Motor neuron (in vitro differentiated cells): ENCODE results near the gene SH3GL1. TPM values are rescaled to one million over a fixed set of nuclear protein-coding genes. Genes with fewer than 3 reads are reported as not detected.

ENCODE experiments used
- ATAC-seq, 8 experiments: fragments of 200-7000 bp; cut with Tn5 transposase; replicated peaks in 6 of 8; 2 replicates each; pipeline ENCODE4 v1.8.0; 2021; ENCODE audit warnings: mild to moderate bottlenecking in 8 of 8, moderate library complexity in 8 of 8
- H3K27ac ChIP-seq, 2 donors: fragments of 250-450 bp; sonication (Bioruptor Pico); 2 replicates each; pipeline ENCODE4 v1.9.0; 2021; ENCODE audit warnings: antibody characterized with exemption in 2 of 2, mild to moderate bottlenecking in 2 of 2, moderate library complexity in 1 of 2
- H3K4me1 ChIP-seq, 2 donors: fragments of 250-450 bp; sonication (Bioruptor Pico); replicated peaks in 1 of 2; 2 replicates each; pipeline ENCODE4 v1.6.1; 2021; ENCODE audit warnings: antibody characterized with exemption in 2 of 2, mild to moderate bottlenecking in 2 of 2, moderate library complexity in 1 of 2
- H3K4me3 ChIP-seq, 5 donors: fragments of 250-450 bp; sonication (Bioruptor Pico); 2 replicates each; pipeline ENCODE4 v1.9.0; 2021; ENCODE audit warnings: antibody characterized with exemption in 5 of 5, mild to moderate bottlenecking in 5 of 5, moderate library complexity in 4 of 5
- WGBS, 10 experiments: fragments of 450-650 bp; shearing (Covaris generic); methylation state at CpG; one replicate each; pipeline ENCODE4 v1.0.0; 2022; 5-methylcytosine and 5-hydroxymethylcytosine counted together
- in situ Hi-C, 9 experiments: fragments of 400-800 bp; cut with MboI; loops; one replicate each; pipeline ENCODE4 v1.15.0; 2021; ENCODE audit warnings: low sequenced_read_pairs in 9 of 9, low pct_unique_long_range_greater_than_20kb in 2 of 9; ENCODE audit not compliant: unreplicated experiment in 9 of 9
- total RNA-seq, 8 experiments: library from RNA; unstranded; fragments of 300-600 nt; gene quantifications; 2 replicates each; pipeline versions ENCODE4 v1.2.3 to v1.2.4, GENCODE V29; 2022

The SH3GL1 gene
- total RNA-seq, 8 experiments from 2014 or later, result 24.6 to 62.9 (median 40.6) TPM

- WGBS, 10 experiments, result 87 to 100% (median 96%) methylated on average over 2 to 12 of the region's 20 CpGs; no CpG with 5 or more reads in 3 of the 10 experiments
- no peak for ATAC-seq
- Histone ChIP-seq H3K4me1 (no peaks in the 10 kb centered on the region), H3K4me3 (no peak overlapping the region), H3K27ac (no peak overlapping the region)
- in situ Hi-C loops, result no loop called here
These were observed 28.1 kb upstream of the SH3GL1 start for GRCh38 chr19:4428326-4428975.

GRCh38 chr19:4425537-4425936, 25.2 kb upstream of the SH3GL1 start:
- in situ Hi-C loops, result no loop called here
- WGBS, 10 experiments, result 25 to 100% (median 90%) methylated on average over 3 to 4 of the region's 6 CpGs; no CpG with 5 or more reads in 1 of the 10 experiments
- no peak overlapping the region for H3K4me3 ChIP-seq
- H3K27ac ChIP-seq, result no peak overlapping the region
- no peaks in the 10 kb centered on the region for H3K4me1 ChIP-seq
- ATAC-seq, result peak in 2 of 8 experiments; percentile 18 to 63

GRCh38 chr19:4423416-4424126, 23.2 kb upstream of the SH3GL1 start:
- no peak for ATAC-seq

GRCh38 chr19:4416268-4416667, 15.9 kb upstream of the SH3GL1 start:
- Histone ChIP-seq H3K4me1 (no peaks in the 10 kb centered on the region), H3K4me3 (no peak overlapping the region), H3K27ac (no peak overlapping the region)
- 17 to 100% (median 90%) methylated on average over 1 to 7 of the region's 9 CpGs; no CpG with 5 or more reads in 3 of the 10 experiments for WGBS, 10 experiments
- in situ Hi-C loops, result no loop called here
- ATAC-seq, result no peak

More at GRCh38 chr19:4423416-4424126, 23.2 kb upstream of the SH3GL1 start:
- no peak overlapping the region for H3K27ac ChIP-seq
- 92 to 100% (median 97%) methylated on average over 2 to 14 of the region's 16 CpGs for WGBS, 10 experiments
- no peak overlapping the region for H3K4me3 ChIP-seq
- H3K4me1 ChIP-seq, result no peaks in the 10 kb centered on the region
- in situ Hi-C loops, result no loop called here

GRCh38 chr19:4415352-4415751, 15.0 kb upstream of the SH3GL1 start:
- Histone ChIP-seq H3K27ac (no peak overlapping the region), H3K4me3 (no peak overlapping the region), H3K4me1 (no peaks in the 10 kb centered on the region)
- WGBS, 10 experiments, result 34 to 100% (median 56%) methylated on average over 1 to 8 of the region's 10 CpGs
- ATAC-seq, result peak in 1 of 8 experiments; percentile 36
- in situ Hi-C loops, result no loop called here

- in situ Hi-C loops, result no loop called here
- ATAC-seq, result peak in 2 of 8 experiments; percentile 19 to 68
- Histone ChIP-seq H3K4me3 (no peak overlapping the region), H3K4me1 (no peaks in the 10 kb centered on the region), H3K27ac (no peak overlapping the region)
- WGBS, 10 experiments, result 29 to 85% (median 70%) methylated on average over 2 to 8 of the region's 9 CpGs; no CpG with 5 or more reads in 2 of the 10 experiments
These were observed 14.5 kb upstream of the SH3GL1 start for GRCh38 chr19:4414800-4415321.

- Histone ChIP-seq H3K27ac (no peak overlapping the region), H3K4me3 (no peak overlapping the region), H3K4me1 (no peaks in the 10 kb centered on the region)
- WGBS, 10 experiments, result 74 to 100% (median 93%) methylated on average over 3 to 6 of the region's 7 CpGs; no CpG with 5 or more reads in 3 of the 10 experiments
- in situ Hi-C loops, result no loop called here
- no peak for ATAC-seq
These were observed 13.9 kb upstream of the SH3GL1 start for GRCh38 chr19:4414144-4414799.

- whole genome bisulfite sequencing, 10 experiments, result 97 to 100% (median 100%) methylated on average over 1 to 3 of the region's 3 CpGs; no CpG with 5 or more reads in 2 of the 10 experiments
- in situ Hi-C loops, result no loop called here
- no peak overlapping the region for H3K4me3 ChIP-seq
- ATAC-seq, result no peak
- no peak overlapping the region for H3K27ac ChIP-seq
- no peaks in the 10 kb centered on the region for H3K4me1 ChIP-seq
These were observed 13.2 kb upstream of the SH3GL1 start for GRCh38 chr19:4413588-4413987.

GRCh38 chr19:4409123-4409933, 9.0 kb upstream of the SH3GL1 start:
- ATAC-seq, result no peak
- no peak overlapping the region for H3K4me3 ChIP-seq
- no peak overlapping the region for H3K27ac ChIP-seq
- H3K4me1 ChIP-seq, result no peaks in the 10 kb centered on the region
- in situ Hi-C loops, result no loop called here
- WGBS, 10 experiments, result 20 to 96% (median 75%) methylated on average over 1 to 17 of the region's 23 CpGs; no CpG with 5 or more reads in 1 of the 10 experiments

- H3K4me3 ChIP-seq, result no peak overlapping the region
- in situ Hi-C loops, result no loop called here
- 79 to 100% (median 92%) methylated on average over 1 to 5 of the region's 7 CpGs; no CpG with 5 or more reads in 2 of the 10 experiments for WGBS, 10 experiments
- no peak for ATAC-seq
- peaks cover 0 to 2% of the 10 kb centered on the region in 2 donors for H3K4me1 ChIP-seq
- no peak overlapping the region for H3K27ac ChIP-seq
These were observed 6.3 kb upstream of the SH3GL1 start for GRCh38 chr19:4406626-4407025.

GRCh38 chr19:4405977-4406376, 5.6 kb upstream of the SH3GL1 start:
- Histone ChIP-seq H3K4me3 (no peak overlapping the region), H3K27ac (no peak overlapping the region), H3K4me1 (peaks cover 0 to 3% of the 10 kb centered on the region in 2 donors)
- ATAC-seq, result no peak
- 60 to 100% (median 100%) methylated on average over 1 to 6 of the region's 8 CpGs; no CpG with 5 or more reads in 2 of the 10 experiments for WGBS, 10 experiments
- in situ Hi-C loops, result no loop called here

- ATAC-seq, result no peak
- 0 to 51% (median 17%) methylated on average over 1 to 9 of the region's 32 CpGs; no CpG with 5 or more reads in 1 of the 10 experiments for WGBS, 10 experiments
- in situ Hi-C loops, result no loop called here
- peaks cover 0 to 3% of the 10 kb centered on the region in 2 donors for H3K4me1 ChIP-seq
- peak overlapping the region in 1 of 2 donors; percentile 7 for H3K27ac ChIP-seq
- peak overlapping the region; percentile 59 to 80 (median 66) for H3K4me3 ChIP-seq
These were observed 2.8 kb upstream of the SH3GL1 start for GRCh38 chr19:4403005-4403761.
